Common myeloid progenitor, CD34-positive (primary cell): ENCODE results near the gene CEP112.
"Not testable (repeated sequence)": the region's sequence is repeated elsewhere in the genome, so short reads cannot be mapped to it uniquely, and the experiment has no call there.

Experiments
- CTCF ChIA-PET: fragments of 350-600 bp; sonication (Branson Sonifier 250); formaldehyde crosslinking; loops from one replicate; lab custom pipeline; 2021; ENCODE audit warnings: antibody characterized with exemption; lab: Charles Lee
- POLR2A ChIA-PET: fragments of 350-600 bp; sonication (Branson Sonifier 250); formaldehyde crosslinking; loops from one replicate; lab custom pipeline; 2021; ENCODE audit warnings: antibody characterized with exemption; lab: Charles Lee
- DNase-seq, 3 donors: peaks; one replicate each; pipeline versions ENCODE4 v3.0.0 to v3.0.0-alpha.2; 2013
- H3K27ac ChIP-seq, 2 experiments: 1 replicate in 1 of 2; 2 replicates in 1 of 2; pipeline ENCODE4 v1.7.0; 2013; ENCODE audit warnings: inconsistent platforms in 2 of 2, low read length in 2 of 2, mild to moderate bottlenecking in 2 of 2, low read depth in 1 of 2, moderate library complexity in 1 of 2; ENCODE audit not compliant: severe bottlenecking in 2 of 2, insufficient read depth in 1 of 2, poor library complexity in 1 of 2
- H3K27me3 ChIP-seq, 5 experiments: replicated peaks in 2 of 5; 1 replicate in 3 of 5; 2 replicates in 2 of 5; pipeline versions ENCODE4 v1.6.1 to v1.7.0; 2013; ENCODE audit warnings: low read length in 4 of 5, mild to moderate bottlenecking in 2 of 5, moderate library complexity in 2 of 5, inconsistent platforms in 1 of 5; ENCODE audit not compliant: insufficient read depth in 5 of 5, control insufficient read depth in 4 of 5
- H3K36me3 ChIP-seq, 4 experiments: 1 replicate in 2 of 4; 2 replicates in 2 of 4; pipeline versions ENCODE4 v1.6.1 to v1.7.0; 2013; ENCODE audit warnings: low read length in 3 of 4, control low read depth in 1 of 4, mild to moderate bottlenecking in 1 of 4; ENCODE audit not compliant: control insufficient read depth in 4 of 4, insufficient read depth in 4 of 4
- H3K4me1 ChIP-seq, 4 experiments: 1 replicate in 3 of 4; 2 replicates in 1 of 4; pipeline versions ENCODE4 v1.6.1 to v1.7.1; 2013; ENCODE audit warnings: low read length in 3 of 4, mild to moderate bottlenecking in 3 of 4, control low read depth in 1 of 4, inconsistent platforms in 1 of 4, moderate library complexity in 1 of 4; ENCODE audit not compliant: control insufficient read depth in 4 of 4, insufficient read depth in 4 of 4; ENCODE audit errors: control extremely low read depth in 1 of 4
- H3K4me3 ChIP-seq, 7 experiments: 1 replicate in 4 of 7; 2 replicates in 3 of 7; pipeline versions ENCODE4 v1.5.1 to v1.7.0; 2013; ENCODE audit warnings: mild to moderate bottlenecking in 7 of 7, low read length in 6 of 7, moderate library complexity in 6 of 7, inconsistent platforms in 2 of 7, low read depth in 2 of 7, control low read depth in 1 of 7; ENCODE audit not compliant: insufficient read depth in 4 of 7, control insufficient read depth in 1 of 7; ENCODE audit errors: extremely low read depth in 1 of 7
- H3K9me3 ChIP-seq, 5 experiments: 1 replicate in 4 of 5; 2 replicates in 1 of 5; pipeline versions ENCODE4 v1.6.1 to v1.7.1; 2013; ENCODE audit warnings: low read length in 4 of 5, mild to moderate bottlenecking in 2 of 5, inconsistent platforms in 1 of 5, low read depth in 1 of 5, moderate library complexity in 1 of 5; ENCODE audit not compliant: control insufficient read depth in 4 of 5, insufficient read depth in 2 of 5; ENCODE audit errors: control extremely low read depth in 1 of 5
- WGBS: methylation state at CpG from one replicate; pipeline ENCODE4 v1.1.5; 2013; ENCODE audit not compliant: insufficient coverage; 5-methylcytosine and 5-hydroxymethylcytosine counted together

Gene CEP112

DNA sequence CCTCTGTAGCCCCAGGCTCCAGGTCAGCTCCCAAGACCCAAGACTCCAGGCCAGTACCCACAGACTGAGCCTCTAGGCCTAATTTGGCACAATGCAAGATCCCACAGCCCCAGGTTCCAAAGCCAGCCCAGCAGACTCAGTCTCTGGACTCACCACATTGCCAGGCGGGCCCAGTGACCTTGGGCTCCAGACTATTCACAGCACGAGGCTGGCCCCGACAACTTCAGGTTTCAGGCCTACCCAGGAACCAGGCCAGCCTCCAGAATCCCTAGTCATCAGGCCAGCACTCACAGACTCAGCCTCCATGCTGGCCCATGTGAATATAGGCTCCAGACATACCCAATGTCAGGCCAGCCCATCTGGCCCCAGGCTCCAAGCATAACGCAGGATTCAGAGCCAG lies 103.8 kb downstream of the CEP112 start:
- POLR2A ChIA-PET: no interaction called here
- Histone ChIP-seq H3K27me3 (no peaks in the 10 kb centered on the region), H3K36me3 (no peaks in the 10 kb centered on the region), H3K9me3 (peaks cover 0 to 16% (median 5%) of the 10 kb centered on the region in 5 experiments), H3K27ac (no peak overlapping the region), H3K4me3 (no peak overlapping the region), H3K4me1 (no peaks in the 10 kb centered on the region)
- 90% methylated on average over 2 of the region's 4 CpGs for WGBS
- CTCF ChIA-PET: no interaction called here
- no peak for DNase-seq

- H3K4me1 ChIP-seq: no peaks in the 10 kb centered on the region
- H3K27ac ChIP-seq: no peak overlapping the region
- DNase-seq: no peak
- H3K4me3 ChIP-seq: no peak overlapping the region
- no peaks in the 10 kb centered on the region for H3K27me3 ChIP-seq
- ChIA-PET CTCF (no interaction called here), POLR2A (no interaction called here)
- no peaks in the 10 kb centered on the region for H3K36me3 ChIP-seq
- peaks cover 0 to 16% (median 5%) of the 10 kb centered on the region in 5 experiments for H3K9me3 ChIP-seq
These were observed 104.9 kb downstream of the CEP112 start for GRCh38 chr17:66087073-66087472.

DNA sequence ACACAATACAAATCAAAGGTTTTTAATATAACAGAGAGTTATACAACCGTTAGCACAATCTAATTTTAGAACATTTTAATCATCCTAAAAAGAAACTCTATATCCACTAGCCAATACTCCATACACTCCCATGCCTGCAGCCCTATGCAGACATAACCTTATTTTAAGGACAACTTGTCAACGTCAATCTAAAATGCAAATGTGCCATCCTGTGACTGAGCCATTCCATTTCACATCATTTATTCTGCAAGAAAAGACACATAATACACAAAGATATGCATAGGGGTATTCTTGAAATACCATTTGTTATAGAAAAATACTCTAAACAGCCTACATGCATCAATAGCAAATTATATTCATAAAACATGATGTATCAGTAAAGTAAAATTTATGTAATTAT lies 106.7 kb downstream of the CEP112 start:
- DNase-seq: no peak
- Histone ChIP-seq H3K9me3 (peaks cover 0 to 14% (median 5%) of the 10 kb centered on the region in 5 experiments), H3K36me3 (no peaks in the 10 kb centered on the region), H3K4me1 (no peaks in the 10 kb centered on the region), H3K4me3 (no peak overlapping the region), H3K27ac (no peak overlapping the region), H3K27me3 (no peaks in the 10 kb centered on the region)
- POLR2A ChIA-PET: no interaction called here
- 80% methylated on average over 1 of the region's 2 CpGs for WGBS
- CTCF ChIA-PET: no interaction called here

GRCh38 chr17:66080670-66081069 lies 111.3 kb downstream of the CEP112 start:
- H3K36me3 ChIP-seq, POLR2A ChIA-PET, CTCF ChIA-PET, H3K4me1 ChIP-seq, H3K9me3 ChIP-seq, H3K27ac ChIP-seq, DNase-seq, H3K27me3 ChIP-seq, H3K4me3 ChIP-seq: not testable (repeated sequence)
- WGBS: 100% methylated on average over 1 of the region's 3 CpGs

- ChIA-PET CTCF (no interaction called here), POLR2A (no interaction called here)
- 82% methylated on average over 3 of the region's 5 CpGs for WGBS
- Histone ChIP-seq H3K36me3 (no peaks in the 10 kb centered on the region), H3K4me3 (no peak overlapping the region), H3K27me3 (no peaks in the 10 kb centered on the region), H3K27ac (no peak overlapping the region), H3K4me1 (no peaks in the 10 kb centered on the region), H3K9me3 (peaks cover 0 to 3% (median 0%) of the 10 kb centered on the region in 5 experiments)
- no peak for DNase-seq
These were observed 115.3 kb downstream of the CEP112 start for GRCh38 chr17:66076546-66077190.

- H3K9me3 ChIP-seq: peaks cover 0 to 3% (median 0%) of the 10 kb centered on the region in 5 experiments
- H3K36me3 ChIP-seq: no peaks in the 10 kb centered on the region
- POLR2A ChIA-PET: no interaction called here
- no peaks in the 10 kb centered on the region for H3K4me1 ChIP-seq
- no peaks in the 10 kb centered on the region for H3K27me3 ChIP-seq
- no peak overlapping the region for H3K4me3 ChIP-seq
- CTCF ChIA-PET: no interaction called here
- DNase-seq: no peak
- no peak overlapping the region for H3K27ac ChIP-seq
These were observed 118.5 kb downstream of the CEP112 start for GRCh38 chr17:66073384-66073783.

DNA sequence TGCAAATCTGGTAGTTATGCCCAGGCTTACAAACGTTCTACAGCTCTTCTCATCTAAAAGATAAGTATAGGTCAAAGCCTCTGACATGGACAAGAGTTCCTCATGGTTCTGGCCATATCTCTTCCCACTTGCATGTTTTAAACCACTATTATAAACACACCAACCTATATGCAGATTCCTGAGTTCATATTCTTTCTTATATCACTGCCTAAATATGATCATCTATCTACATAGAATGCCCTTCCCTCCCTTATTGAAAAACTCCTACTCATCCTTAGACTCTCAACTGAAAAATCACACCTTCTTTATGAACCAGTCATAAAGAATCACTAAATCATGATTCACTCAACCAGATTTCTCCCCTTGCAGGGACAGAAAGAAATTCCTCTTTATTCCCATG lies 128.2 kb downstream of the CEP112 start:
- Histone ChIP-seq H3K36me3 (no peaks in the 10 kb centered on the region), H3K4me3 (no peak overlapping the region), H3K4me1 (no peaks in the 10 kb centered on the region), H3K27ac (no peak overlapping the region), H3K9me3 (peaks cover 0 to 7% (median 0%) of the 10 kb centered on the region in 5 experiments), H3K27me3 (no peaks in the 10 kb centered on the region)
- ChIA-PET CTCF (no interaction called here), POLR2A (no interaction called here)
- DNase-seq: no peak
- WGBS: 100% methylated on average over 1 of the region's 1 CpG
